RWPE1 (cell line): ENCODE results near the gene IGFBP3.
A peak's percentile ranks its signal among the peaks of the same experiment; 100 is the strongest.

ENCODE experiments used
- CTCF ChIA-PET: fragments of 350-600 bp; sonication (Branson Sonifier 250); formaldehyde crosslinking; extraction: SDS; loops from one replicate; lab custom pipeline; 2021; lab: Yijun Ruan, JAX
- POLR2A ChIA-PET: fragments of 400-600 bp; formaldehyde crosslinking; extraction: SDS; loops from one replicate; lab custom pipeline; 2020; ENCODE audit warnings: antibody characterized with exemption; ENCODE audit not compliant: low non-redundant PET; lab: Yijun Ruan, JAX
- DNase-seq: peaks from one replicate; pipeline ENCODE4 v3.0.0; 2012; ENCODE audit warnings: low spot score
- H3K27ac ChIP-seq: fragments of 450-650 bp; 2 replicates; pipeline ENCODE4 v1.5.1; 2017
- CTCF ChIP-seq: fragments of 450-650 bp; conservative IDR thresholded peaks from 2 replicates; pipeline ENCODE4 v1.5.1; 2017; ENCODE audit warnings: low read depth, mild to moderate bottlenecking

IGFBP3 gene

DNA sequence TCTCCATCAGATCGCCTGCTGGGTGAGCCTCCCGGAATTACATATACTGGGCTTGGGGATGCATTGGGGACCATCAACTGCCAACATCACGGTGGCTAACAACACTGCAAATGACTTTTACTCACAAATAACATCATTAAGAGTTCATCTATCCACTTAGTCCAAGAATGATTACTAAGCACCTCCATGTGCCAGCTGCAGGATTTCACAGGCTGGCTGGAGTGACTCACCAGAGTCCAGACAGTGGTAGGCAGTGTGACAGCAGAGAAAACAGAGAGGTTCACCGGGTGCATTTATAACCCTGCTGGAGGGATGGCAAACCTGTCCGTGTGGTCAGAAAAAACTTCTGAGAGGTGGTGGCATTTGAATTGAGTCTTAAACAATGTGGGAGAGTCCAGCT, 3.2 kb upstream of the IGFBP3 start:
- ChIA-PET CTCF (interaction anchor here (0.6 to 2.4 kb wide), 3 partner anchors 121 to 509 kb away, joined by 3 to 7 read pairs (median 3); no protein-coding TSS in a partner anchor), POLR2A (no interaction called here)
- peak overlapping the region; percentile 39; the same call in 1 of the 2 replicates for H3K27ac ChIP-seq
- no peak for TF ChIP-seq CTCF
- DNase-seq = peak; percentile 84

DNA sequence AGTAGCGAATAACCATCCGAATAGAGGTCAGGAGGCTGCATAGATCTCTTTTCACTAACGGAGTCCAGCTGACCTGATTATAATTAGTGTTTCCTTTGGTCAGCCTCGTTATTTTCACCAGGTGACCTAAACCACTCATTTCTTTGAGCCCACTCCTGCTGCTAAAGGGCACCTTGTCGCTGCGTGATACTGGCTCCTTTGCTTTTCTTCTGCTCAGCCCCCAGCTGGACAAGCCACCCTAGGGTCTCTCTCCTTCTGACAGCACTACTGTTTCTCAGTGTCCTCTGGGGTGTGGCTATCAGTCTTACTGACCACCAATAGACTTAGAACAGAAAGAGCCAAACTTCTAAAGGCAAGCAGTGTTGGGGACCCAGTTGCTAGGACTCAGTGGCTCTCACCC, 2.7 kb upstream of the IGFBP3 start:
- H3K27ac ChIP-seq = peak overlapping the region; percentile 39; the same call in 1 of the 2 replicates
- POLR2A ChIA-PET = no interaction called here
- CTCF ChIA-PET = interaction anchor here (0.6 to 2.4 kb wide), 9 partner anchors 122 to 625 kb away, joined by 3 to 7 read pairs (median 3); no protein-coding TSS in a partner anchor

DNA sequence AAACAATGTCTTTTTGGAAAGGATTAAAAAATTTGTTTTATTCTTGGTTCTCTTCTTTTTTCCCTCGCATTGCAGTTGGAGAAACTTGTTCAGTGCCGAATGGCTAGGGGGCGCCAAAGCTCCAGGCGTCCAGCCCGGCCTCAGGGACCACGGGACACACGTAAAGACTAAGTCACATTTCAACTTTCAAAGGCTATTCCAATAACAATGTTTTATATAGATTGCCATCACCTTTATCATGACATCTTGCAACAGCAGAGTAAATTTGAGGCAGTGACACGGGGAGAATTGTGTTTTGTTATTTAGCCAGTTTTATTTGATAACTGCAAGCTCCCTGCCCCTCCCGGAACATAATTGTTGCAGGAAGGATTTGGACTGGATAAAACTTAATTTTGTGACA, 2.2 kb upstream of the IGFBP3 start:
- TF ChIP-seq CTCF = peak; percentile 92
- CTCF ChIA-PET = interaction anchor here (0.5 to 2.4 kb wide), 18 partner anchors 53 to 1212 kb away, joined by 3 to 11 read pairs (median 4); no protein-coding TSS in a partner anchor
- POLR2A ChIA-PET = no interaction called here
- peak; percentile 50 for DNase-seq
- H3K27ac ChIP-seq = no peak overlapping the region

More for the DNA sequence above, 2.7 kb upstream of the IGFBP3 start:
- no peak for TF ChIP-seq CTCF
- no peak for DNase-seq

DNA sequence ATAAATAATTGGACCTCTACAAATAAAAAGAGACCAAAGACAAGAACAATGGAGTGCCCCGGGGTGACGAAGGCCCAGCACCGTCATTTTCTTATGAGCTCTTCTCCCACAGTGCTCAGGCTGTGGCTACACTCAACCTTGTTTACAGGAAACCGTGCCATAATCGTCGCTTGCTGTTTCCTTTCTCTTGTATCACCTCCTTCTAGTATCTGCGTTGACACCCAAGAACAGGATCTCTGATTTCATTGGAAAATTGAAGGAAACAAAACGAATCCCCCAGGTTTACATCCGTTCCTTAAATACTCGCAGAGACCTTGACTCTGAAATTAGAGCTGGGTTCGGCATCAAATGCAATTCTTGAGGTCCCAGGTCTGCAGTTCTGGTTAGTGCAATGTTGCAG, 1.7 kb upstream of the IGFBP3 start:
- no peak for TF ChIP-seq CTCF
- no peak for DNase-seq
- CTCF ChIA-PET = interaction anchor here (0.5 to 2.4 kb wide), 17 partner anchors 12 to 1304 kb away, joined by 3 to 13 read pairs (median 4); no protein-coding TSS in a partner anchor
- POLR2A ChIA-PET = no interaction called here
- H3K27ac ChIP-seq = no peak overlapping the region

DNA sequence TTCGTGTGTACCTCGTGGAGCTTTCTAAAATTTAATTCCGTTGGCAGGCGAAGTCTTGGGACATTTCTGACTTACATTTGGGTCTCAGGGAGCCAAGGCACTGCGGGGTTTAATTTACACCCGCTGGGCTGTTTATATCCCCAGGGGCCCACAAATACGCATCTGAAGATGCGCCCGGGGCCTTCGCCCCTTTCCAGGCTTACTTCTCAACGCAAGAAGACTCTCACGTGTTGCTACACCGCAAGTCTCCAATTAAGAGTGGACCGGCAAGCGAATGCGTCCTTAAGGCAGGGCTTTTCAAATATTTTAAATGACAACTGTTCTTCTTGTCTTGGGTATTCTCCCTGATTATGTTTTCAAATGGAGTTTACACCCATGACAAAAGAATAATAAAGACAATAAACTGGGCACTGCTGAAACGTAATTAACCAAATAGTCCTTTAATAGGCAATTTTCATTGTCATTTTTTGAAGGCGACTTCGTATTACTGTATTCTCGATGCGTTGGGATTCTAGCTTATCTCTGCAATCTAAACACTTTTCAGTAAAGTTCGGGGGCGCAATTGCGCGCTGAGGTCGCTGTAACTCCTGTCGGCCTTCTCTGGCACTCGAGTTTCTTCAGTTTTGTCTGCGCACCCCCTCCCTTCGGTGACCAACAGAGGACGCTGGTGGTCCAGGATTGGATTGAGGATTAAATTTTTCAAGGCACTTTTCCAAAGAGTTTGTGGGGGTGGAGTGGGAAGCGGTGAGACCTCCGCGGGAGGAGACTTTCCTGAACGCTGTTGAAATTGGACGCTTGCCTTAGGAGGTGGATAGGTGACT, 837 bp upstream of the IGFBP3 start:
- ChIA-PET POLR2A (no interaction called here), CTCF (interaction anchor here (0.6 to 2.4 kb wide), 11 partner anchors 10 to 1305 kb away, joined by 3 to 13 read pairs (median 5); no protein-coding TSS in a partner anchor)
- DNase-seq = peak; percentile 42
- no peak overlapping the region for H3K27ac ChIP-seq
- TF ChIP-seq CTCF = peak; percentile 74

DNA sequence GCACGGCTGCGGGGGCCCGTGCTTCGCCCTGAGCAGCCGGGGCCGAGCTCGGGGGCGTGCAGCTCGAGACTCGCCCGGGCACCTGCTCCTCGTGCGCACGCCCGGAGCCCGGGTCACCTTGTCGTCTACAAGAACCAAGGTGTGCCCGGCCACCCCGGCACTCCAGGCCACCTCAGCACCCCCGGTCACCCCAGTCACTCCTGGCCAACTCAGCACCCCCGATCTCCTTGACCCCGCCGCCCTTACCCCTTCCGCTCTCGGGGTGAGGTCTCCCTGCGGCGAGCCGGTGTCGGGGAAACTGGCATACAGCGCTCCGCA, 268 bp upstream of the IGFBP3 start:
- POLR2A ChIA-PET = no interaction called here
- no peak for TF ChIP-seq CTCF
- CTCF ChIA-PET = interaction anchor here (0.8 to 2.1 kb wide), 3 partner anchors 9 to 1167 kb away, joined by 3 to 7 read pairs (median 3); no protein-coding TSS in a partner anchor
- no peak for DNase-seq
- no peak overlapping the region for H3K27ac ChIP-seq
